GM18517 (cell line): ENCODE measurements around the gene USP48.

Experiments used
- ATAC-seq: cut with Tn5 transposase; IDR thresholded peaks from one replicate; pipeline ENCODE4 v1.9.1; 2021; ENCODE audit warnings: mild to moderate bottlenecking, moderate library complexity; ENCODE audit not compliant: unreplicated experiment

The USP48 gene

GRCh38 chr1:21670059-21670881, 112.7 kb downstream of the USP48 start:
- ATAC-seq: no peak

- no peak for ATAC-seq
Measured at GRCh38 chr1:21669258-21670058, 113.5 kb downstream of the USP48 start, which contains the start of gene RAP1GAP. Gene RAP1GAP (minus strand): TSS chr1:21669357. CDS start chr1:21620032, 49,325 bp downstream.

GRCh38 chr1:21668951-21669257, 114.0 kb downstream of the USP48 start:
- no peak for ATAC-seq

- no peak for ATAC-seq
Measured at GRCh38 chr1:21668232-21668950, 114.6 kb downstream of the USP48 start.

GRCh38 chr1:21667348-21668231, 115.4 kb downstream of the USP48 start:
- no peak for ATAC-seq

- ATAC-seq: no peak
Measured at GRCh38 chr1:21666576-21667320, 116.2 kb downstream of the USP48 start.

- ATAC-seq: no peak
Measured at GRCh38 chr1:21665711-21666575, 117.0 kb downstream of the USP48 start.

GRCh38 chr1:21664806-21665588, 118.0 kb downstream of the USP48 start:
- no peak for ATAC-seq

DNA sequence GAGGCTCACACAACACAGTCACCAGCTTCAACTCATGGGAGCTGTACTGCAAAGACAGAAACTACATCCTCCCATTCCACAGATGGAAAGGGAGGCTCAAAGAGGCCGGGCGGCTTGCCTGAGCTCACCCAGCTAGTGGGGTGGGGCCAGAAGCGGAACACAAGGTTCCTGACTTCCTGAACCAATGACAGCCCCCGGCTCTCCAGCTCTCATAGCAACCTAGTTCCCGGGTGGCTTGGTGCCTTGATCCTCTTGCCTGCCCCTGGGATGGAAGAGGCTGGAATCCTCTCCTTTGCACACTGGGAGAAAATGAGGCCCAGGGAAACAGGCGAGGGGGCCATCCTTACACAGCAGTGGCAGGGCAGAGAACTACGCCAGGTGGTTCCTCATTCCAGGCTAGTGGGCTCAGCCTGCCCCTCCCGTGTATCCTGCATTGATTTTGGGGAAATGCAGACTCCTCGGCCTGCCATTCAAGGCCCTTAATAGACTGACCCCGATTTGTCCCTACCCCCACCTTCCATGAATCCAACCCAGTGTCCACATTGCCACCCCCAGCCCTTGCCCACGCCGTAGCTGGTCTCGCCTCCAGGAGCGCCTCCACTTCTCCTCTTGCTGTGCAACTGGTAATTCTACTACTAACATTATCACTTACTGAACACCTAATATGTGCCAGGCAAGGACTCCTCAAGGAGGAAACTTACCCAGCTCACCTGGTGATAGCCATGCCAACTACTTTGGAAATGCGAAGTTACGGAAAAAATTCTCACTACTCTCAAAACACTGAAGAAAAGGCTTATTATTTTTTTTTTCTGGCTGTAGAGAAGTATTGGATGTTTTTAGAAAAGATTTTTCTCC, 118.8 kb downstream of the USP48 start:
- no peak for ATAC-seq

GRCh38 chr1:21663248-21663950, 119.5 kb downstream of the USP48 start:
- ATAC-seq: no peak

DNA sequence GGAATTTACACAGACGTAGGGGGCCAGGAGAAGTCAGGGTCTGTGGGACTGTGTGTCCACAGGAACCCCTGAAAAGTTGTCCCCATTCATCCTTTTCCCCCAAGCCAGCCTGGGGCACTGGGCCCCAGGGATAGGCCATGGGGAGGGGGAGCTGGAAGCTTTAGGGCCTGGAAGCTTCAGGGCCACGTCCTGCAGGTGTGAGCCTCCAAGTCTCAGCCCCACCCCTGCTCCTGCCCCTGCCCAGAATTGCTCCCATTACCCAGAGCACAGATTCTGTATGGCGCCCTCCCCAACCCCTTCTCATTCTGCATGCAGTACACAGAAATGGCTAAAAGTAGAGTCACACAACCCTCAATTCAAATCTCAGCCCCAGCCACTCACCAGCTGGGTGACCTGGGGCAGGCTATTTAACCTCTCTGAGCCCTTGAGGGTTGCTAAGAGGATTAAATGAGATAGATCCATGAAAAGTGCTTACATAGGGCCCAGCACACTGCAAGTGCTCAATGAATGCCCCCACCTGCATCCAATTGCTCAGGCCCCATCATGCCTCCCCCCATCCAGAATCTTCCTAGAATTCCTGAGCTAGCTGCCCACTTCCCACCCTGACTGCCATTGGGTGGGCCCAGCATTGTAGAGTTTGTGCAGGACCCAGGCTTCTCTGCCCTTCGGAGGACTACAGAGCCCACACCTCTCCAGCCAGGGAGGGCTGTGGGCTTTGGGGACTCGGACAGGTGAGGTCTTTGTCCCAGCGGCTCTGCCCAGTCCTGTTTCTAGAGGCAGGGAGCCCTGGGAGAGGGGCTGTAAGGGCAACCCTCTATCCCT, 120.3 kb downstream of the USP48 start:
- no peak for ATAC-seq

DNA sequence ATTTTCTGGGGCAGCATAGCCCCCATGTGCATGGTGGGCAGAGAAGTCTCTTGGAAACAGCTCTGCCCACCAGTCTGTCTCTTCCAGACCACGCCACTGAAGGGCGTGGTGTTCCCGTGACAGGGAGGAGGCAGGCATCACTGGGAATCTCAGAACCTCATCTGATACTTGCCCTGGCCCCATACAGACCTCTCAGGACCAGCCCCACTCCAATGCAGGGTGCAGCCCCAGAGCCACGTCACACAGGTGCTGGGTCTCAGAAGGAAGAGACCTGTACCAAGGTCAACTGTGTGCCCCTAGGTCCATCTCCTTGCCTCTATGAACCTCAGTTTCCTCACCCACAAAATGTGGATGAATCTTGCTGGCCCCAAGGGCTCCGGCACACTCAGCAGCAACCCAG, 121.1 kb downstream of the USP48 start:
- ATAC-seq: no peak

DNA sequence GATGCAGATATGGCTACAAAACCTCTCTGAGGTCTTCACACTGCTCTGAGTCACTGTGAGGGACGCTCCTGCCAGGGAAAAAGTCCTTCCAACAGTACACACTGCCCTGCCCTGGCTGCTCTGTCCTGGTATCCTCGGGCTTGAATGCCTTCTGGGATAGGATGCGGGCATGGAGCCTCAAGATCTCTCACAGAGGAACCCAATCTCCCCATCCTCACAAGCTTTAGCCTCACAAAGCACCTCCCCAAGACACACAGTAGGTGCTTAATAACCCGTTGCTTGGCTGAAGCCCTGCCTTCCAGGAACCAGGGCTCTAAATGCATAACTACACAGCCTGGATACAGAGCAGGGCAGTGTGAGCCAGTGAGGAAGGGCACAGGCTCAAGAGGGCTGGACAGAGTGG, 123.0 kb downstream of the USP48 start:
- no peak for ATAC-seq

DNA sequence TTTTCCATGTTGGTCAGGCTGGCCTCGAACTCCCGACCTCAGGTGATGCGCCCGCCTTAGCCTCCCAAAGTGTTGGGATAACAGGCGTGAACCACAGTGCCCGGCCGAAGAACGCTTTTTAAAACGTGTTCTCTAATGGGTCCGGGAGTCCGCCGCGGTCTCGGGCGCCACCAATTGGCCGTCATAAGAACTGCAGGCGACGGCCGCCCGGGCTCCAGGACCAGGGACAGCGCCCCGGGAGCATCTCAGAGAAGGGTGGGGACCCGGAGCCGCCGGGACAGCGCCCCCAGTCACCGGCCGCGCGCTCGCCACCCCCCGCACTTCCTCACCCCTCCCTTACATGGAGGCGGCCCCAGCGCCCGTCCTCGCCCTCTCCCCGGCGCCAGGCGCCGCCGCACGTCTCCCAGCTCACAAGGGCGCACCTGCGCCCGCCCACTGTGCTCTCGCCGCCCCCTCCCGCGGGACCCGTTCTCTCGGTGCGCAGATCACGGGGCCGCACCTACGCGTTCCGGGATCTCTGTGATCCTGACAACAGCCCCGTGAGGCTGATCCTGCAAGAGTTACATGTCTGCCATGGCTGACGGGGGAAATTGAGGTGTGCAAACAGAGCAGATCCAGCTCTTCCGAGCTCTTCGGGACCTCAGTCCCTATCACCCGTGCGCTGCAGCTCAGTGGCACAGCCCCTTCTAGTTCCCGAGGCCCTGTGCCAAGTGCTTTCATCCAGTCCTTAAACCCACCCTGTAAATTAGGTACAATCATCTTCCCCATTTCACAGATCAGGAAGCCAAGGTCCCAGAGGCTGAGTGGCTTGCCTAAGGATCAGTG, 123.6 kb downstream of the USP48 start:
- no peak for ATAC-seq
